CD14-positive monocyte (primary cell): ENCODE data around the gene ZNF254. TPM values are rescaled to one million over a fixed set of nuclear protein-coding genes. Genes with fewer than 3 reads are reported as not detected.

Source experiments
- DNase-seq, 3 donors: peaks; one replicate each; pipeline ENCODE4 v3.0.0-alpha.2; 2011 to 2022
- H2AFZ ChIP-seq: 2 replicates; pipeline ENCODE4 v1.6.0; 2012; ENCODE audit warnings: mild to moderate bottlenecking, low read depth, low read length, inconsistent platforms; ENCODE audit not compliant: insufficient read depth, poor library complexity, severe bottlenecking
- H3K27ac ChIP-seq, 2 donors: 1 replicate in 1 of 2; 2 replicates in 1 of 2; pipeline ENCODE4 v1.5.1; 2012 to 2013; ENCODE audit warnings: low read length in 2 of 2, control low read depth in 1 of 2, inconsistent platforms in 1 of 2, low read depth in 1 of 2, mild to moderate bottlenecking in 1 of 2
- H3K27me3 ChIP-seq, 2 donors: one replicate each; pipeline versions ENCODE4 v1.6.0 to v1.6.1; 2011 to 2013; ENCODE audit warnings: low read length in 2 of 2; ENCODE audit not compliant: control insufficient read depth in 2 of 2, insufficient read depth in 2 of 2
- H3K36me3 ChIP-seq, 2 donors: replicated peaks in 1 of 2; 1 replicate in 1 of 2; 2 replicates in 1 of 2; pipeline versions ENCODE4 v1.5.1 to v1.6.1; 2012 to 2013; ENCODE audit warnings: low read length in 2 of 2, control low read depth in 1 of 2, inconsistent platforms in 1 of 2, mild to moderate bottlenecking in 1 of 2; ENCODE audit not compliant: insufficient read depth in 2 of 2, control insufficient read depth in 1 of 2
- H3K4me1 ChIP-seq, 2 donors: 1 replicate in 1 of 2; 2 replicates in 1 of 2; pipeline versions ENCODE4 v1.5.1 to v1.6.1; 2012 to 2013; ENCODE audit warnings: low read length in 2 of 2, control low read depth in 1 of 2, inconsistent platforms in 1 of 2, mild to moderate bottlenecking in 1 of 2, moderate library complexity in 1 of 2; ENCODE audit not compliant: insufficient read depth in 2 of 2, control insufficient read depth in 1 of 2
- H3K4me2 ChIP-seq: replicated peaks from 2 replicates; pipeline ENCODE3; 2012; ENCODE audit warnings: low read length, moderate library complexity, mild to moderate bottlenecking; ENCODE audit not compliant: poor library complexity, severe bottlenecking; ENCODE audit errors: extremely low read depth
- H3K4me3 ChIP-seq, 3 experiments: fragments of 200-600 bp in 1 of 3; sonication (generic) in 1 of 3; replicated peaks in 1 of 3; 1 replicate in 2 of 3; 2 replicates in 1 of 3; pipeline ENCODE4 v1.5.1; 2011 to 2013; ENCODE audit warnings: low read length in 3 of 3, mild to moderate bottlenecking in 3 of 3, control low read depth in 2 of 3, low read depth in 2 of 3, inconsistent platforms in 1 of 3, moderate library complexity in 1 of 3
- H3K79me2 ChIP-seq: 2 replicates; pipeline ENCODE4 v1.6.0; 2012; ENCODE audit warnings: mild to moderate bottlenecking, control low read depth, inconsistent platforms, low read length, moderate library complexity; ENCODE audit not compliant: insufficient read depth
- H3K9ac ChIP-seq: 2 replicates; pipeline ENCODE4 v1.6.0; 2017; ENCODE audit warnings: low read length, mild to moderate bottlenecking; ENCODE audit not compliant: insufficient read depth, poor library complexity, severe bottlenecking
- H3K9me3 ChIP-seq, 2 donors: replicated peaks in 1 of 2; 1 replicate in 1 of 2; 2 replicates in 1 of 2; pipeline versions ENCODE4 v1.5.1 to v1.6.1; 2012 to 2013; ENCODE audit warnings: low read length in 2 of 2, control low read depth in 1 of 2; ENCODE audit not compliant: control insufficient read depth in 1 of 2, insufficient read depth in 1 of 2
- H4K20me1 ChIP-seq: 2 replicates; pipeline ENCODE4 v1.6.0; 2012; ENCODE audit warnings: mild to moderate bottlenecking, low read length, control low read depth, moderate library complexity; ENCODE audit not compliant: insufficient read depth
- H3K27ac Mint-ChIP-seq, 7 donors: one replicate each; pipeline ENCODE4 v1.8.0; 2020; ENCODE audit warnings: mild to moderate bottlenecking in 7 of 7, mixed read lengths in 7 of 7, moderate library complexity in 6 of 7, inconsistent platforms in 2 of 7
- H3K27me3 Mint-ChIP-seq, 3 donors: one replicate each; pipeline ENCODE4 v1.8.0; 2021 to 2022; ENCODE audit warnings: low read depth in 3 of 3, mild to moderate bottlenecking in 3 of 3, mixed read lengths in 3 of 3, moderate library complexity in 3 of 3, inconsistent platforms in 1 of 3
- H3K36me3 Mint-ChIP-seq, 2 donors: one replicate each; pipeline ENCODE4 v1.8.0; 2020; ENCODE audit warnings: mixed read lengths in 2 of 2, inconsistent platforms in 1 of 2, mild to moderate bottlenecking in 1 of 2
- H3K4me1 Mint-ChIP-seq: one replicate; pipeline ENCODE4 v1.8.0; 2020; ENCODE audit warnings: mild to moderate bottlenecking, mixed read lengths
- H3K4me3 Mint-ChIP-seq, 2 donors: one replicate each; pipeline ENCODE4 v1.8.0; 2020; ENCODE audit warnings: mild to moderate bottlenecking in 2 of 2, mixed read lengths in 2 of 2, moderate library complexity in 1 of 2
- H3K9me3 Mint-ChIP-seq, 7 donors: one replicate each; pipeline ENCODE4 v1.8.0; 2020 to 2022; ENCODE audit warnings: mixed read lengths in 7 of 7, mild to moderate bottlenecking in 6 of 7, moderate library complexity in 6 of 7, inconsistent platforms in 2 of 7
- CTCF ChIP-seq: fragments of 200-600 bp; IDR thresholded peaks from one replicate; pipeline ENCODE4 v1.8.0; 2022; ENCODE audit warnings: antibody characterized with exemption, mild to moderate bottlenecking
- WGBS: methylation state at CpG from one replicate; pipeline ENCODE4 v1.1.5; 2013; ENCODE audit warnings: missing lambda C conversion rate; ENCODE audit not compliant: insufficient coverage; 5-methylcytosine and 5-hydroxymethylcytosine counted together
- intact Hi-C, 2 donors: fragments of 100-400 bp; cut with micrococcal nuclease; formaldehyde crosslinking; loops; one replicate each; pipeline versions ENCODE4 v1.15.0 to v1.15.1; 2023
- polyA plus RNA-seq, 3 donors: library from polyadenylated mRNA; depleted of rRNA in 1 of 3; unstranded in 2 of 3; stranded (reverse) in 1 of 3; fragments of 300-500 nt in 2 of 3; fragments of >200 nt in 1 of 3; fragmentation: Illumina TruSeq in 2 of 3; gene quantifications; 1 replicate in 2 of 3; 2 replicates in 1 of 3; pipeline ENCODE4 v1.2.3, GENCODE V29; 2012 to 2021

The ZNF254 gene
- polyA plus RNA-seq, 3 donors = 1.4 to 2.9 (median 1.7) TPM

- Mint-ChIP-seq H3K27me3 (peaks cover 0 to 6% (median 0%) of the 10 kb centered on the region in 3 donors), H3K4me1 (no peaks in the 10 kb centered on the region), H3K27ac (no peak overlapping the region), H3K4me3 (no peak overlapping the region), H3K9me3 (peaks cover 32 to 68% (median 56%) of the 10 kb centered on the region in 7 donors), H3K36me3 (no peaks in the 10 kb centered on the region)
- 92% methylated on average over 17 of the region's 17 CpGs for WGBS
- Histone ChIP-seq H3K4me2 (no peak overlapping the region), H2AFZ (no peak overlapping the region), H4K20me1 (no peaks in the 10 kb centered on the region), H3K9me3 (peaks cover 24 to 62% of the 10 kb centered on the region in 2 donors), H3K79me2 (no peaks in the 10 kb centered on the region), H3K36me3 (no peaks in the 10 kb centered on the region), H3K4me1 (no peaks in the 10 kb centered on the region), H3K9ac (no peak overlapping the region), H3K27me3 (no peaks in the 10 kb centered on the region), H3K27ac (no peak overlapping the region), H3K4me3 (no peak overlapping the region)
- TF ChIP-seq CTCF = no peak
- intact Hi-C loops = no loop called here
- DNase-seq = no peak
Observed at GRCh38 chr19:24178207-24178606, 91.2 kb downstream of the ZNF254 start.

Other genes with a start within 250 kb of the ZNF254 start
- gene ZNF726, start 172.3 kb upstream of the ZNF254 start, polyA plus RNA-seq = under 1 TPM; 0.10 to 0.34 (median 0.28) TPM